HG02759 (cell line): ENCODE results near the gene SRSF4.
"Not testable (repeated sequence)": the region's sequence is repeated elsewhere in the genome, so short reads cannot be mapped to it uniquely, and the experiment has no call there.

Experiments used
- ATAC-seq: cut with Tn5 transposase; IDR thresholded peaks from one replicate; pipeline ENCODE4 v1.9.1; 2021; ENCODE audit warnings: mild to moderate bottlenecking, moderate library complexity; ENCODE audit not compliant: unreplicated experiment

Gene SRSF4

GRCh38 chr1:29166291-29166878 lies 15.3 kb downstream of the SRSF4 start:
- no peak for ATAC-seq

GRCh38 chr1:29164588-29164987 lies 17.1 kb downstream of the SRSF4 start:
- no peak for ATAC-seq

- ATAC-seq, result no peak
Observed at GRCh38 chr1:29162476-29163138, 19.1 kb downstream of the SRSF4 start.

GRCh38 chr1:29162025-29162424 lies 19.7 kb downstream of the SRSF4 start:
- no peak for ATAC-seq

GRCh38 chr1:29159773-29160172 lies 21.9 kb downstream of the SRSF4 start:
- ATAC-seq, result no peak

- no peak for ATAC-seq
Observed at GRCh38 chr1:29157269-29157601, 24.5 kb downstream of the SRSF4 start.

GRCh38 chr1:29156543-29157268 lies 25.0 kb downstream of the SRSF4 start:
- no peak for ATAC-seq

GRCh38 chr1:29152046-29152805 lies 29.5 kb downstream of the SRSF4 start:
- no peak for ATAC-seq

- ATAC-seq, result not testable (repeated sequence)
Observed at GRCh38 chr1:29150346-29150745, 31.4 kb downstream of the SRSF4 start.

GRCh38 chr1:29148656-29149491 lies 32.8 kb downstream of the SRSF4 start:
- ATAC-seq, result no peak

- no peak for ATAC-seq
Observed at GRCh38 chr1:29145739-29146437, 35.8 kb downstream of the SRSF4 start.

- ATAC-seq, result no peak
Observed at GRCh38 chr1:29144178-29144577, 37.5 kb downstream of the SRSF4 start.

GRCh38 chr1:29142714-29143113 lies 39.0 kb downstream of the SRSF4 start:
- no peak for ATAC-seq

GRCh38 chr1:29136391-29136915 lies 45.2 kb downstream of the SRSF4 start:
- ATAC-seq, result no peak

GRCh38 chr1:29134695-29135028 lies 47.0 kb downstream of the SRSF4 start:
- no peak for ATAC-seq

GRCh38 chr1:29133861-29134694 lies 47.6 kb downstream of the SRSF4 start:
- ATAC-seq, result no peak

GRCh38 chr1:29131056-29131455 lies 50.6 kb downstream of the SRSF4 start:
- not testable (repeated sequence) for ATAC-seq

GRCh38 chr1:29129916-29130315 lies 51.8 kb downstream of the SRSF4 start:
- no peak for ATAC-seq

GRCh38 chr1:29128739-29129138 lies 53.0 kb downstream of the SRSF4 start:
- no peak for ATAC-seq
